Endodermal cell (in vitro differentiated cells): ENCODE measurements around the gene PHOX2A. TPM values are rescaled to one million over a fixed set of nuclear protein-coding genes. Genes with fewer than 3 reads are reported as not detected.

Source experiments
- DNase-seq: peaks from one replicate; pipeline ENCODE4 v3.0.0-alpha.2; 2017
- H3K27ac ChIP-seq: 2 replicates; pipeline ENCODE4 v1.5.1; 2013; ENCODE audit warnings: mild to moderate bottlenecking, low read depth, low read length, moderate library complexity
- H3K27me3 ChIP-seq: 2 replicates; pipeline ENCODE4 v1.6.1; 2013; ENCODE audit warnings: mild to moderate bottlenecking, low read length, moderate library complexity; ENCODE audit not compliant: insufficient read depth, control insufficient read depth, poor library complexity, severe bottlenecking
- H3K36me3 ChIP-seq: 2 replicates; pipeline ENCODE4 v1.7.0; 2013; ENCODE audit warnings: mild to moderate bottlenecking, low read length, moderate library complexity; ENCODE audit not compliant: control insufficient read depth, insufficient read depth
- H3K4me1 ChIP-seq: one replicate; pipeline ENCODE4 v1.7.0; 2013; ENCODE audit warnings: low read length; ENCODE audit not compliant: control insufficient read depth, insufficient read depth
- H3K4me3 ChIP-seq: 2 replicates; pipeline ENCODE4 v1.5.1; 2013; ENCODE audit warnings: mild to moderate bottlenecking, low read length, moderate library complexity
- H3K9ac ChIP-seq: 2 replicates; pipeline ENCODE4 v1.6.1; 2013; ENCODE audit warnings: mild to moderate bottlenecking, low read length, moderate library complexity; ENCODE audit not compliant: poor library complexity, severe bottlenecking; ENCODE audit errors: extremely low read depth
- H3K9me3 ChIP-seq: 2 replicates; pipeline ENCODE4 v1.6.1; 2013; ENCODE audit warnings: mild to moderate bottlenecking, low read length, moderate library complexity; ENCODE audit not compliant: control insufficient read depth
- H3K27ac Mint-ChIP-seq: 2 replicates; pipeline ENCODE4 v1.8.0; 2020; ENCODE audit warnings: mixed read lengths
- H3K27me3 Mint-ChIP-seq: 2 replicates; pipeline ENCODE4 v1.8.0; 2021; ENCODE audit warnings: mild to moderate bottlenecking, mixed read lengths; ENCODE audit not compliant: insufficient read depth
- H3K36me3 Mint-ChIP-seq: 2 replicates; pipeline ENCODE4 v1.8.0; 2020; ENCODE audit warnings: low read depth, mixed read lengths
- H3K4me1 Mint-ChIP-seq: 2 replicates; pipeline ENCODE4 v1.8.0; 2020; ENCODE audit warnings: mixed read lengths
- H3K4me3 Mint-ChIP-seq: 2 replicates; pipeline ENCODE4 v1.8.0; 2020; ENCODE audit warnings: mild to moderate bottlenecking, moderate library complexity, mixed read lengths
- H3K9me3 Mint-ChIP-seq: 2 replicates; pipeline ENCODE4 v1.8.0; 2020; ENCODE audit warnings: mild to moderate bottlenecking, mixed read lengths
- CTCF ChIP-seq: fragments of 200-600 bp; sonication (generic); conservative IDR thresholded peaks from 2 replicates; pipeline ENCODE4 v1.5.0; 2021; ENCODE audit warnings: antibody characterized with exemption, mild to moderate bottlenecking
- WGBS, 2 experiments: methylation state at CpG; one replicate each; pipeline versions ENCODE4 v1.1.5 to v1.1.7; 2013; ENCODE audit warnings: missing lambda C conversion rate in 2 of 2, mixed read lengths in 1 of 2; ENCODE audit not compliant: insufficient coverage in 1 of 2, insufficient read length in 1 of 2; 5-methylcytosine and 5-hydroxymethylcytosine counted together
- total RNA-seq, 2 donors: library from RNA; stranded (reverse); fragmentation: NEBNext Ultra II Directional in 1 of 2; extraction: Animal tissue kit (Norgen Biotek cat#: 25700) in 1 of 2; gene quantifications; 2 replicates in 1 of 2; 3 replicates in 1 of 2; pipeline ENCODE4 v1.2.1, GENCODE V29; 2021

Gene PHOX2A
- total RNA-seq, 2 donors from 2014 or later: 0.92 TPM; not detected in 1

- WGBS, 2 experiments: 89 to 100% methylated on average over 2 to 5 of the region's 5 CpGs
- Histone ChIP-seq H3K4me3 (no peak overlapping the region), H3K27me3 (peaks cover 13% of the 10 kb centered on the region), H3K9ac (no peak overlapping the region), H3K9me3 (no peaks in the 10 kb centered on the region), H3K27ac (no peak overlapping the region), H3K36me3 (no peaks in the 10 kb centered on the region), H3K4me1 (peaks cover 10% of the 10 kb centered on the region)
- TF ChIP-seq CTCF: no peak
- Mint-ChIP-seq H3K36me3 (no peaks in the 10 kb centered on the region), H3K27ac (no peak overlapping the region), H3K9me3 (no peaks in the 10 kb centered on the region), H3K4me3 (no peak overlapping the region), H3K27me3 (peaks cover 31% of the 10 kb centered on the region), H3K4me1 (peaks cover 23% of the 10 kb centered on the region)
- DNase-seq: peak; percentile 19
Measured at GRCh38 chr11:72218251-72218745, 25.7 kb downstream of the PHOX2A start.

GRCh38 chr11:72217841-72218240 lies 26.1 kb downstream of the PHOX2A start:
- Mint-ChIP-seq H3K4me1 (peaks cover 21% of the 10 kb centered on the region), H3K9me3 (no peaks in the 10 kb centered on the region), H3K27me3 (peaks cover 34% of the 10 kb centered on the region), H3K4me3 (no peak overlapping the region), H3K27ac (no peak overlapping the region), H3K36me3 (no peaks in the 10 kb centered on the region)
- no peak overlapping the region for H3K4me3 ChIP-seq
- TF ChIP-seq CTCF: no peak
- H3K36me3 ChIP-seq: no peaks in the 10 kb centered on the region
- H3K4me1 ChIP-seq: peaks cover 10% of the 10 kb centered on the region
- DNase-seq: no peak
- H3K9ac ChIP-seq: no peak overlapping the region
- 78% methylated on average over 2 of the region's 2 CpGs; no CpG with 5 or more reads in 1 of the 2 experiments for WGBS, 2 experiments
- H3K27me3 ChIP-seq: peaks cover 13% of the 10 kb centered on the region
- no peak overlapping the region for H3K27ac ChIP-seq
- no peaks in the 10 kb centered on the region for H3K9me3 ChIP-seq

- Histone ChIP-seq H3K36me3 (no peaks in the 10 kb centered on the region), H3K9ac (no peak within 1 kb of the TSS), H3K27me3 (peaks cover 13% of the 10 kb centered on the region), H3K9me3 (no peaks in the 10 kb centered on the region), H3K4me1 (no peaks in the 10 kb centered on the region), H3K4me3 (no peak within 1 kb of the TSS), H3K27ac (no peak within 1 kb of the TSS)
- no peak for TF ChIP-seq CTCF
- peak; percentile 29 for DNase-seq
- H3K36me3 Mint-ChIP-seq: no peaks in the 10 kb centered on the region
- H3K4me1 Mint-ChIP-seq: peaks cover 9% of the 10 kb centered on the region
- no peaks in the 10 kb centered on the region for H3K9me3 Mint-ChIP-seq
- 92 to 100% methylated on average over 4 to 6 of the region's 6 CpGs for WGBS, 2 experiments
- H3K27me3 Mint-ChIP-seq: peaks cover 35% of the 10 kb centered on the region
- H3K4me3 Mint-ChIP-seq: no peak within 1 kb of the TSS
- H3K27ac Mint-ChIP-seq: no peak within 1 kb of the TSS
Measured at GRCh38 chr11:72216638-72217037, 27.3 kb downstream of the PHOX2A start, which contains the start of gene FOLR2. Gene FOLR2, plus strand, starts transcription at chr11:72216794. Its CDS starts 1,791 bp downstream, at chr11:72218585.
